DOHH2 (cell line): ENCODE results near the gene TICRR.

ENCODE experiments used
- EZH2phosphoT487 ChIP-seq: fragments of 200-600 bp; sonication (generic); IDR thresholded peaks from 2 replicates; pipeline ENCODE4 v1.6.1; 2017; ENCODE audit warnings: borderline replicate concordance, mild to moderate bottlenecking, antibody characterized with exemption, low read length, moderate library complexity, mixed read lengths
- TF ChIP-seq, protein P1 (sequence below): fragments of 200-600 bp; sonication (generic); IDR thresholded peaks from one replicate; pipeline ENCODE4 v1.5.1; 2014; ENCODE audit warnings: antibody characterized with exemption, mild to moderate bottlenecking, low read depth, low read length; ENCODE audit not compliant: poor library complexity, severe bottlenecking

DNA sequence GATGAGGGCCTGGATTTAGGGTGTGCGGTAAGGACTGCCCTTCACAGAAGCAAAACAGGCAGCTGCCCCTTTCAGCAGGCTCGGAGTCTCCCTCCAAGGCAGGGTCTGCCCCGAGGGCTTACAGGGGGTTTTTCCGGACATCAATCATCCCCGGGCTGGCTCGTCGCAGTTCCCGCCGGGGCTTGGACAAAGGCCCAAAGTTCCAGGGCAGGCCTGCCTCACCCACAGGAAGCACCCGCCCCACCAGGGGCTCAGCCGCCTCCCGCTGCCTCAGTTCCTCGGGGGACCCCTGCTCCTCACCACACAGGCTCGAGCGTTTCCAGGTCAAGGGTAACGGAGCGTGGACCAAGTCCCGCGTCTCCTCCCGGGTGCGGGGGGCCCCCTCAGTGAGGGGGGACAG, 53.0 kb downstream of the TICRR start:
- TF ChIP-seq, protein P1, sequence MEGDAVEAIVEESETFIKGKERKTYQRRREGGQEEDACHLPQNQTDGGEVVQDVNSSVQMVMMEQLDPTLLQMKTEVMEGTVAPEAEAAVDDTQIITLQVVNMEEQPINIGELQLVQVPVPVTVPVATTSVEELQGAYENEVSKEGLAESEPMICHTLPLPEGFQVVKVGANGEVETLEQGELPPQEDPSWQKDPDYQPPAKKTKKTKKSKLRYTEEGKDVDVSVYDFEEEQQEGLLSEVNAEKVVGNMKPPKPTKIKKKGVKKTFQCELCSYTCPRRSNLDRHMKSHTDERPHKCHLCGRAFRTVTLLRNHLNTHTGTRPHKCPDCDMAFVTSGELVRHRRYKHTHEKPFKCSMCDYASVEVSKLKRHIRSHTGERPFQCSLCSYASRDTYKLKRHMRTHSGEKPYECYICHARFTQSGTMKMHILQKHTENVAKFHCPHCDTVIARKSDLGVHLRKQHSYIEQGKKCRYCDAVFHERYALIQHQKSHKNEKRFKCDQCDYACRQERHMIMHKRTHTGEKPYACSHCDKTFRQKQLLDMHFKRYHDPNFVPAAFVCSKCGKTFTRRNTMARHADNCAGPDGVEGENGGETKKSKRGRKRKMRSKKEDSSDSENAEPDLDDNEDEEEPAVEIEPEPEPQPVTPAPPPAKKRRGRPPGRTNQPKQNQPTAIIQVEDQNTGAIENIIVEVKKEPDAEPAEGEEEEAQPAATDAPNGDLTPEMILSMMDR = no peak
- no peak for TF ChIP-seq EZH2phosphoT487
